ENCODE results near the gene WFIKKN1. TPM values are rescaled to one million over a fixed set of nuclear protein-coding genes. Genes with fewer than 3 reads are reported as not detected.
A peak's percentile ranks its signal among the peaks of the same experiment; 100 is the strongest.

WFIKKN1 gene, protein sequence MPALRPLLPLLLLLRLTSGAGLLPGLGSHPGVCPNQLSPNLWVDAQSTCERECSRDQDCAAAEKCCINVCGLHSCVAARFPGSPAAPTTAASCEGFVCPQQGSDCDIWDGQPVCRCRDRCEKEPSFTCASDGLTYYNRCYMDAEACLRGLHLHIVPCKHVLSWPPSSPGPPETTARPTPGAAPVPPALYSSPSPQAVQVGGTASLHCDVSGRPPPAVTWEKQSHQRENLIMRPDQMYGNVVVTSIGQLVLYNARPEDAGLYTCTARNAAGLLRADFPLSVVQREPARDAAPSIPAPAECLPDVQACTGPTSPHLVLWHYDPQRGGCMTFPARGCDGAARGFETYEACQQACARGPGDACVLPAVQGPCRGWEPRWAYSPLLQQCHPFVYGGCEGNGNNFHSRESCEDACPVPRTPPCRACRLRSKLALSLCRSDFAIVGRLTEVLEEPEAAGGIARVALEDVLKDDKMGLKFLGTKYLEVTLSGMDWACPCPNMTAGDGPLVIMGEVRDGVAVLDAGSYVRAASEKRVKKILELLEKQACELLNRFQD
- 0.27 TPM for total RNA-seq

GRCh38 chr16:630815-631405 is at the start of gene WFIKKN1:
Gene WFIKKN1 (plus strand): TSS chr16:630985. CDS start chr16:631254, 269 bp downstream.
- no peak for DNase-seq (ENCODE audit: low read depth in 2 of 3, low spot score in 2 of 3)

GRCh38 chr16:582218-582613 is 48.6 kb upstream of the WFIKKN1 start:
- DNase-seq (ENCODE audit: low read depth in 2 of 3, low spot score in 2 of 3), result no peak

DNA sequence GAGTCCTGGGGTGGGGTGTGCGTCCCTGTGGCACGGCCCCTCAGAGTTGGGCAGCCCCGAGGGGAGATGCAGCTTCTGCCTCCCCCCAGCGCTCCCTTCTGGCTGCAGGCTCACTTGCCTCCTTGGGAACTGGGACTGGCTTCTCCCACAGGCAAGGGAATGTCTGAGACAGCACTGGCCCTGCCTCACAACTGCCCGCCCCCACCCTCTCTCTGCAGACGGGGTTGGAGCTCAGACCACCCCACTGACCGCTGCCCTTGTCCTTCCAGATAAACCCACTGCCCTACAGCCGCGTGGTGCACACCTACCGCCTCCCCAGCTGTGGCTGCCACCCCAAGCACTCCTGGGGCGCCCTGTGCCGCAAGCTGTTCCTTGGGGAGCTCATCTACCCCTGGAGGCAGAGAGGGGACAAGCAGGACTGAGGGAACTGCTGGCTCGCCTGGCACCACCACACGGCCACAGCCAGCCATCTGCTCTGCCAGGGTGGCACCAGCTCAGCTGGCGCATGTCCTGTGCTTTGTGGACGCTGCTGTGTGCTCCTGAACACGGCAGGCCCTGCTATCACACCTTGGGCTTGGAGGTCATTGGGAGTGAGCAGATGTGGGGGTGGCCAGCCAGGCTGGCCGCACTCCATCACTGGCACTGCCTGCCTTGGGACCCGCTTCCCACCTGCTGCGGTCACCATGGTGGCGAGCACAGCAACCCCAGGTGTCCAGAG is 48.0 kb upstream of the WFIKKN1 start:
- DNase-seq (ENCODE audit: low read depth in 2 of 3, low spot score in 2 of 3), result no peak

DNA sequence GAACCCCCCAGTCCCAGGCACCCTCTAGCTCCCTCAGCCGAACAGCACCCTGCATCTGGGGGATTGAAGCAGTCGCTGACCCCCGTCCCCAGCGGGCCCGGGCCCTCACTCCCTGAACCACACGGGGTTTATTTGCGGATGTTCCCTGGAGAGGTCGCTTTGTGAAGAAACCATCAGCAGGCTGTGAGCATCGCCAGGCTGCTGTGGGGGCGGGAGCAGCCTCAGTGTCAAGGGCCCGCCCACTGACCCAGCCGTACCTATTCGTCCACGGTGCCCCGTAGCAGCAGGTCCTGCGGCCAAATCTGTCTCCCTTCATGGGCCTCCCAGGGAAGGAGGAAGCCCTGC is 47.3 kb upstream of the WFIKKN1 start:
- no peak for DNase-seq (ENCODE audit: low read depth in 2 of 3, low spot score in 2 of 3)

DNA sequence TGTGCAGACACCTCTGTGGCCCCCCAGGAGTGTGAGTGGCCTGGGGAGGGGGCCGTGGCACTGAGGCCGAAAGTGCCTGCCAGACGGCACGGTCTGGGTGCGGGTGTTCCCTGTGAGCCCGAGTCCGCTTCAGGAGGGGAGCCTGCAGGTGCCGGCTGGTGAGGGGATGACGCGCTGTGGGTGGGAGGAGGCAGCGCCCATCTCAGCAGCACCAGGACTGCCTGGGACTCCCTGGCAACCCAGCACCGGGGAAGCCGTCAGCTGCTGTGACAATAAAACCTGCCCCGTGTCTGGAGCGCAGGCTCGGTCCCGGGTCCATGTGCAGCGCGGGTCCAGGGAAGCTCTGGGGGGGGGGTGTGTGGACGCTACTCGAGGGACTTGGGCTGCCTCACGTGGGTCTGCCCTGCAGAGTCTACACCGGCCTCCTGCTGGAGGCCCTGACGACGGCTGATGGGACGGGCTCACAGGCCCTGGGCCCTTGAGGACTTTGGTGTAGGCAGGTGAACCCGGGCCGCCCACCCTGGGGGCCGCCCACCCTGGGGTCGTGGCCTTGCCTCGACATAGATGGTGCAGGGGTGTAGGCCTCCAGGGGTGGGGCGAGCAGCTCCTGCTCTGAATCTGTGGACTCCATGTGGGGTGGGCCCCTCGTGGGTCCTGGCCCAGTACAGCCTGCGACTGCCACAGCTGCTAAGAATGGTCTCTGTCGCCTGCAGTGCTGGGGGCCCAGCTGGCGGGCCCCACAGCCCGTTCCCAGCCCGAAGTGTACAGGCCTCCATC is 46.8 kb upstream of the WFIKKN1 start:
- DNase-seq (ENCODE audit: low read depth in 2 of 3, low spot score in 2 of 3), result no peak

GRCh38 chr16:585351-585750 is 45.4 kb upstream of the WFIKKN1 start:
- no peak for DNase-seq (ENCODE audit: low read depth in 2 of 3, low spot score in 2 of 3)

- no peak for DNase-seq (ENCODE audit: low read depth in 2 of 3, low spot score in 2 of 3)
These were observed 44.6 kb upstream of the WFIKKN1 start for GRCh38 chr16:586047-586644.

DNA sequence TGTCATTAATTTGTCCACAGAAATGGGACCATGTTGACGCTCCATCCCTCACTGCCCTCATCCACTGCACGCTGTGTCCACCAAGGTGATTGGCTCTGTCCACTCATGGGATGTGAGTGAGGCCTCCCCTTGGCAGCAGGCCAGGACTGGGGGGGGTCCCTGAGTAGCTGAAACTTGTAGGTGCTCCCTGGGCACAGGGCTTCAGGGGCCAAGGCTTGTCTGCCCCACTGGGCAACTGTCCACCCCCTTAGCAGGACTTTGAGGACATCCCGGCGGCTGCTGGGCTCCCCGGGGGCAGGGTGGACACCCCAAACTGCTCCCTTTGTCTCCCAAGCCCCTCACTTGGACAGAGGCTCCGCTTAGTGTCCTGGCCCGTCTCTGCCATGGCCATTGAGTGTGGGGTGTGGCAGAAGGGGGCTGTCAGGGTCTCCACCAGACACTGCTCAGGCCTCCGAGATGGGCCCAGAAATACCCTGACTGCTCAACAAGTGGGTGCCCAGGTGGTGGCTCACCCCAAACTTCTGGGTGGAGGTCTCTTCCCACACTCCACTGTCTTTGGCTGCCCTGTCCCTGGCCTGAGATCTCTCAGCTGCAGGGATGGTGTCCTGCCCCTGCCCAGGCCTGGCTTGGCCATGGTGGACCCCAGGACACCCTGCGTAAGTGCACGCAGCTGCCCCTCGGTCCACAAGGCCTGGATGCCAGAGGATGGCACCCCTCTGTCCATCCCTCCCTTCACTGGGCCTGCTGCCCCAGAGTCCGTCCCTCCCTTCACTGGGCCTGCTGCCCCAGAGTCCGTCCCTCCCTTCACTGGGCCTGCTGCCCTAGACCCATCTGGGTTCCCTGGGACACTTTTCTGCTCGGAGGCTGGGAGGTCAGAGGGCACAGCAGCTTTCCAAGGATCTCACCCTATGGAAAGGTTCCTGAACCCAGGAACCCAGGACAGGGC is 43.9 kb upstream of the WFIKKN1 start:
- no peak for DNase-seq (ENCODE audit: low read depth in 2 of 3, low spot score in 2 of 3)

DNA sequence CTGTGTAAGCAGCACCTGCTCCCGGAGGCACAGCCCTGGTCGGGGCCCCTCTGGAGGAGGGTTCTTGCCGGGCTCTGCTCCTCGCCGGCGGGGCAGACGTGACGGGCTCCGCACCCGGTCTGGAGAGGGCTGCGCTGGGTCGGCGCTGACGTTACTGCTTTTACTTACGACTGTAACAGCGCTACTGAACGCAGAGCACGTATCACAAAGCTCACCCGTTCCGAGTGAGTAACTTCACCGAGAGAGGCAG is 42.2 kb upstream of the WFIKKN1 start:
- peak in 2 of 3 donors; percentile 56 to 69 for DNase-seq (ENCODE audit: low read depth in 2 of 3, low spot score in 2 of 3)

DNA sequence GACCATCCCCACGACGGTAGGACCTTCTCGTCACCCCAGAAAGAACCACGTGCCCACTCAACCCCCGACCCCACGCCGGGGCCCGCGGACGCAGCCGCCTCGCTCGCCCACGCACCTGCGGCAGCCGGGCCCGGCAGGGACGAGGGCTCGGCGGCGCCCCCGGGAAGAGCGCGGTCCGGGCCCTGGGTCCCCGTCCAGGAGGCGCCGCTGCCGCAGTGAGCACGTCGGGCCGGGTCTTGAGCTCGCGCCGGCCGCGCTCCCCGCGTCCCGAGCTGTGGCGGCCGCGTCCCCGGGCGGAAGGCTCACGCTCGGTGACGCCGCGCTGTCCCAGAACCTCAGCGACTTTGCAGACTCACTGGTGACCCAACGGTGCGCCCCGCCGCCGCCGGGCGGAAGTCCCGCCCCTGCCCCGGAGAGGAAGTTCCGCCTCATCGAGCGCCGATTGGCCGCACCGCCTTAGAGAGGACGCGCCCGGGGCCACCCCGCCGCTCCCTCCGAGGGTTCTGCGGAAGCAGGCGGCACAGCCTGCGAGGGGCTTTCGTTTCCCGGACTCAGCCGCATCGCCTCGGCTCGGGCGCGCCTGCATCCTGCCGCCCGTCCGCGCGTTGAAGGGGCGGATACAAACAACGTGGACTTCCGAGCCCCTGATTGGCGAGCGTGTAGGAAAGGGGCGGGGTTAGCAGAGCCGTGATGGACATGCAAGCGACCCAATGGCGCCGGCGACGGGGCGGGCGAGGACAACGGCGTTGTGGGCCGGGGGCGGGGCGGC is 41.7 kb upstream of the WFIKKN1 start:
- peak; percentile 96 to 97 (median 97) for DNase-seq (ENCODE audit: low read depth in 2 of 3, low spot score in 2 of 3)

DNA sequence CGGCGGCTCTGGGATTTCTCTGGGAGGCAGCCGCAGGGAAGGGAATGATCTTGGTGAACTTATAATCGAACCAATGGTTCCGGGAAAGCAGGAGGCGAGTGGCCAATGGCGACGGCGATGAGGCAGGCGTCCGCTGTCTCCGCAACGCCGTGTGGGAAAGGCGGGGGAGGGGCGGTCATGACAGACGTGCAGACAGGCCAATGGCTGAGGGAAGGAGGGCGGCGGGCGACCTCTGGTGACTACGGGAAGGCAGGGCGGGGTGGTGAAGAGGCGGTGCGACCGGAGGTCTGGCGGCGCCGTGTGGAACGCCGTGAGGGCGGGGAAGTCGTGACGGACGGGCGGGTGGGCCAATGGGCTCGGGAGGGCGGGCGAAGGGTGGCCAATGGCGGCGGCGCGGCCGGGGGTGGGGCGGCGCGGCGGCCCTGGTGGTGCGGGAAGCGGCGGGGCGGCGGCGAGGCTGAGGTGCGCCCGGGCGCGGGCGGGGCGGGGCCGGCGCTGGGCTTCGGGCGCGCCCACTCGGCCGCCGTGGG is 41.1 kb upstream of the WFIKKN1 start, which contains the start of gene RAB40C:
TSS of gene RAB40C (plus strand) at position 409 of the 530 bp plus-strand sequence. CDS start 226 bp downstream, outside the sequence.
- DNase-seq (ENCODE audit: low read depth in 2 of 3, low spot score in 2 of 3), result peak; percentile 98 to 100 (median 99)

GRCh38 chr16:590188-590814 is 40.5 kb upstream of the WFIKKN1 start:
- DNase-seq (ENCODE audit: low read depth in 2 of 3, low spot score in 2 of 3), result no peak

GRCh38 chr16:590815-591200 is 40.0 kb upstream of the WFIKKN1 start:
- no peak for DNase-seq (ENCODE audit: low read depth in 2 of 3, low spot score in 2 of 3)

DNA sequence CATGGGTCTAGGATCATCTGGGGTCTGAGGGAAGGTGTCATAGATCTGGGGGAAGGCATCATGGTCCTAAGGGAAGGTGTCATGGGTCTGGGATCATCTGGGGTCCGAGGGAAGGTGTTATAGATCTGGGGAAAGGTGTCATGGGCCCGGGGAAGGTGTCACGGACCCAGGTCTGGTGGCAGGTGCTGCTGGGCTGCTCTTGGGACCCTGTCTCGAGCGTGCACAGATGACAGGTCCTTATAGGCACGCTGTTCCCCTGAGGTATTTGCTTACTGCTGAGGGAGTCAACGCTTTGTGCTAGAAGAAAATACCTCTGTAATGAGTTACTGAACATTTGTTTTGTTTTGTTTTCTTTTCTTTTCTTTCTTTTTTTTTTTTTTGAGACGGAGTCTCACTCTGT is 39.6 kb upstream of the WFIKKN1 start:
- no peak for DNase-seq (ENCODE audit: low read depth in 2 of 3, low spot score in 2 of 3)

DNA sequence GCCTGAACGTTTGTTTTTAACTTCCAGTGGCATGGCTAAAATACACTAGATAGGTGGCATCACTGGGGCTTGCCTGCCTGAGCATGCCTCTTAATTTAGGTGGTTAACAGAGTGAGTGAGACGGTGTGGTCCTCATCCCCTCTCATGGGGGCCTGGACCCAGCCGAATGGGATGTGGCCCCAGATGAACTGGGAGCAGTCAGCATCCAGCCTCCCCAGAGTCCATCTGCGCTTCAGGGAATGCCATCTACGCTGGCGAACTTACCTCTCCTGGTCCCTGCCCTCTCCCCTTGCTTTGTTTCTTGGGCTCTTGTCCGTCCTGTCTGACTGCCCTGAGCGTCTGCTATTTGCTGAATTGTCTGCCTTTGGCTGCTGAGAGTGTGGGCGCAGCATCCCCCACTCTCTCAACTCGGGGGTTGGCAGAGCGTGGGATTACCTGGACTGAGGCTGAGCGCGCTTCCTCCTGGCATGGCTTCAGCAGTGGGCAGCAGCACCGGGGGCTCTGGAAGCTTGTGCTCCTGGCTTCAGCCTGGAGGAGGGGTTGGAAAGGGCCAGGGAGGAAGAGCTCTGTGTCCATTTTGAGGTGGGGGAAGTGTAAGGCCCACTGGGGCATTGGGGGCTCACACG is 38.8 kb upstream of the WFIKKN1 start:
- DNase-seq (ENCODE audit: low read depth in 2 of 3, low spot score in 2 of 3), result no peak

DNA sequence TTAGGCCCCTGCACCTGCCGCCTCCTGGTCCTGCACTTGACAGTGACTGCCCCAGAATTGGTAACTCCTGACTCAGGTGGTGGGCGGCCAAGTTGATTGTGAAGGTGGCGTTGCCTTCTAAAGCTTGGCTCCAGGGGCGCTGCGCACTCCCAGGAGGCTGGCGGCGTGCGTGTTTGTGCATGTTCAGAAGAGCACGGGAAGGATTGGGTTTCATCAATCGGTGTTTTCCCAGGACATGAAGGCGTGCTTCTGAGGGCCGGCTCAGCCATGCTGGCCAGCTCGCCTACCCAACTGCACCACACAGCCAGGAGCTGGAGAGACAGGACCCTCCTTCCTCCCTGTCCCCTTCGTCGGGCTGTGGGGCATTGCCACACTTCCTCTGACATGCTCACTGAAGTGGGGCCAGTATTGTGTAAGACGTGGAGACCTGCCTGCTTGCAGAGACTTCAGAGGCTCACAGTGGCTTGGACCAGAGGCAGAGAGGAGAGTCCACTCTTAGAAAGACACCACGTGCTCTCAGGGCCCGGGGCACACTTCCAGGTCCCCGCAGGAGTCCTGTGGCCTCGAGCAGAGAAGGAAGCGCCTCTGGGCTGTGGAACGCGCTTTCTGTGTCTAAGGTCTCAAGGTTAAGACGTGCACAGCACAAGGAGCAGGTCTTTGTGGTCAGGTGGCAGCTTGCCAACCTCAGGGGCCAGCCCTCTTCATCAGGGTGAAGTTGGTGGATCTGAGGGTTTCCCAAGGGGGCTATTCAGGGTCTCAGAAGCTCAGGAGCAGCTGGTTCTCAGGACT is 38.1 kb upstream of the WFIKKN1 start:
- no peak for DNase-seq (ENCODE audit: low read depth in 2 of 3, low spot score in 2 of 3)

- DNase-seq (ENCODE audit: low read depth in 2 of 3, low spot score in 2 of 3), result no peak
These were observed 37.4 kb upstream of the WFIKKN1 start for GRCh38 chr16:593406-593805.

Data from hematopoietic multipotent progenitor cell (in vitro differentiated cells).